Psoas muscle (tissue), 8 donors: ENCODE results near the gene MPDU1. TPM values are rescaled to one million over a fixed set of nuclear protein-coding genes. Genes with fewer than 3 reads are reported as not detected.

ENCODE experiments used
- ATAC-seq, 4 donors: fragments of 200-7000 bp; cut with Tn5 transposase; one replicate each; pipeline ENCODE4 v1.9.1; 2020; ENCODE audit warnings: moderate library complexity in 3 of 4, mild to moderate bottlenecking in 2 of 4
- DNase-seq, 2 donors: peaks; one replicate each; pipeline ENCODE4 v3.0.0-alpha.2; 2020
- H3K27ac ChIP-seq: fragments of 200-600 bp; one replicate; pipeline ENCODE4 v1.8.0; 2022
- H3K27me3 ChIP-seq, 3 donors: fragments of 200-600 bp in 1 of 3; one replicate each; pipeline versions ENCODE4 v1.6.1 to v1.8.0; 2013 to 2022; ENCODE audit warnings: low read length in 2 of 3, mild to moderate bottlenecking in 2 of 3, moderate library complexity in 1 of 3; ENCODE audit not compliant: insufficient read depth in 3 of 3
- H3K36me3 ChIP-seq, 2 donors: fragments of 200-600 bp in 1 of 2; one replicate each; pipeline versions ENCODE4 v1.6.1 to v1.8.0; 2013 to 2022; ENCODE audit warnings: low read depth in 1 of 2, mild to moderate bottlenecking in 1 of 2, moderate library complexity in 1 of 2; ENCODE audit not compliant: insufficient read depth in 1 of 2
- H3K4me1 ChIP-seq: fragments of 200-600 bp; one replicate; pipeline ENCODE4 v1.8.0; 2022
- H3K4me3 ChIP-seq: fragments of 200-600 bp; one replicate; pipeline ENCODE4 v1.8.0; 2022; ENCODE audit warnings: mild to moderate bottlenecking
- H3K9me3 ChIP-seq: fragments of 200-600 bp; one replicate; pipeline ENCODE4 v1.8.0; 2022
- CTCF ChIP-seq: fragments of 200-600 bp; IDR thresholded peaks from one replicate; pipeline ENCODE4 v1.8.0; 2022; ENCODE audit warnings: antibody characterized with exemption
- WGBS, 3 donors: extraction: QIAGEN DNeasy Blood & Tissue Kit; methylation state at CpG; one replicate each; pipeline versions ENCODE4 v1.1.6 to v1.1.7; 2013; 5-methylcytosine and 5-hydroxymethylcytosine counted together
- intact Hi-C, 2 donors: fragments of 100-400 bp; cut with DNase I; formaldehyde crosslinking; loops; one replicate each; pipeline versions ENCODE4 v1.11.0 to v1.14.2; 2022
- polyA plus RNA-seq, 3 donors: library from polyadenylated mRNA; stranded (reverse); fragments of 200-250 nt; gene quantifications; one replicate each; pipeline ENCODE4 v1.2.3, GENCODE V29; 2013
- total RNA-seq, 4 donors: library from RNA; stranded (reverse); fragmentation: NEBNext Ultra II Directional in 2 of 4; extraction: Animal tissue kit (Norgen Biotek cat#: 25700) in 2 of 4; gene quantifications; one replicate each; pipeline versions ENCODE4 v1.2.1 to v1.2.4, GENCODE V29; 2021 to 2023
- donor health status: healthy with polysubstance abuse.
- donor health status: DM: no; HTN: no; CAD: no; lungs with moderate emphysema.
- donor health status: Bipolar disorder and iron deficiency.
- donor health status: healthy.
- donor health status: DM: yes; HTN: yes; CAD: no.
- donor health status: DM: no; HTN: no; CAD: no.
- donor health status: DM: no; HTN: no; CAD: no.
- donor health status: DM: yes; HTN: yes; CAD: no.

The MPDU1 gene
- total and polyA plus RNA-seq, 7 donors, result 19.3 to 147 (median 40.6) TPM

GRCh38 chr17:7575959-7576358, 7.7 kb upstream of the MPDU1 start:
- H3K27ac ChIP-seq, result peak overlapping the region; percentile 100
- no peaks in the 10 kb centered on the region for H3K9me3 ChIP-seq
- no peaks in the 10 kb centered on the region for H3K27me3 ChIP-seq
- peak overlapping the region; percentile 100 for H3K4me3 ChIP-seq
- intact Hi-C loops, result no loop called here
- 65 to 79% (median 70%) methylated on average over 7 of the region's 7 CpGs for WGBS, 3 donors
- no peak for TF ChIP-seq CTCF
- H3K36me3 ChIP-seq, result peaks cover 16 to 59% of the 10 kb centered on the region in 2 donors
- no peak for DNase-seq
- H3K4me1 ChIP-seq, result peaks cover 48% of the 10 kb centered on the region
- no peak for ATAC-seq

GRCh38 chr17:7576432-7576937, 7.2 kb upstream of the MPDU1 start:
- H3K27me3 ChIP-seq, result no peaks in the 10 kb centered on the region
- ATAC-seq, result no peak
- peaks cover 50% of the 10 kb centered on the region for H3K4me1 ChIP-seq
- no peak for DNase-seq
- H3K4me3 ChIP-seq, result peak overlapping the region; percentile 24
- WGBS, 3 donors, result 58 to 82% (median 59%) methylated on average over 14 of the region's 14 CpGs
- intact Hi-C loops, result no loop called here
- no peak for TF ChIP-seq CTCF
- H3K36me3 ChIP-seq, result peaks cover 16 to 54% of the 10 kb centered on the region in 2 donors
- peak overlapping the region; percentile 89 for H3K27ac ChIP-seq
- no peaks in the 10 kb centered on the region for H3K9me3 ChIP-seq

GRCh38 chr17:7577327-7578199, 6.1 kb upstream of the MPDU1 start:
- WGBS, 3 donors, result 73 to 81% (median 74%) methylated on average over 17 of the region's 17 CpGs
- Histone ChIP-seq H3K27ac (peak overlapping the region; percentile 89), H3K27me3 (no peaks in the 10 kb centered on the region), H3K4me1 (peaks cover 58% of the 10 kb centered on the region), H3K36me3 (peaks cover 16 to 53% of the 10 kb centered on the region in 2 donors), H3K4me3 (no peak overlapping the region), H3K9me3 (no peaks in the 10 kb centered on the region)
- no peak for DNase-seq
- no peak for TF ChIP-seq CTCF
- intact Hi-C loops, result no loop called here
- no peak for ATAC-seq

- ATAC-seq (peak; percentile 45 to 67 (median 56)), DNase-seq (peak; percentile 79 to 84)
- 15 to 29% (median 25%) methylated on average over 7 of the region's 7 CpGs for WGBS, 3 donors
- H3K27ac ChIP-seq, result peak within 1 kb of the TSS; percentile 89
- peaks cover 16 to 47% of the 10 kb centered on the region in 2 donors for H3K36me3 ChIP-seq
- intact Hi-C loops, result loop anchor here in 1 of 2 donors (1.0 kb wide), 1 partner anchor 35 kb away; the partner anchor contains the start of gene FXR2
- H3K9me3 ChIP-seq, result no peaks in the 10 kb centered on the region
- H3K4me3 ChIP-seq, result peak within 1 kb of the TSS; percentile 41
- TF ChIP-seq CTCF, result no peak
- H3K4me1 ChIP-seq, result peaks cover 63% of the 10 kb centered on the region
- H3K27me3 ChIP-seq, result no peaks in the 10 kb centered on the region
These were observed 4.4 kb upstream of the MPDU1 start, which contains the start of gene CD68 for GRCh38 chr17:7579001-7579833. CD68 (plus strand) TSS chr17:7579638; CDS start chr17:7579678, 40 bp downstream.
